GM23248 (cell line): ENCODE data around the gene PLA2G5. TPM values are rescaled to one million over a fixed set of nuclear protein-coding genes. Genes with fewer than 3 reads are reported as not detected.

ENCODE experiments used
- DNase-seq: peaks from one replicate; pipeline ENCODE4 v3.0.0-alpha.2; 2015
- H2AFZ ChIP-seq: fragments of 200-600 bp; sonication (generic); 2 replicates; pipeline ENCODE4 v1.6.1; 2016; ENCODE audit warnings: antibody characterized with exemption
- H3F3A ChIP-seq: fragments of 200-600 bp; sonication (generic); 2 replicates; pipeline ENCODE4 v1.6.1; 2016; ENCODE audit warnings: mild to moderate bottlenecking, antibody characterized with exemption, mixed run types; ENCODE audit not compliant: insufficient read depth
- H3K27ac ChIP-seq: fragments of 200-600 bp; sonication (generic); 2 replicates; pipeline ENCODE4 v1.5.1; 2016; ENCODE audit warnings: mild to moderate bottlenecking
- H3K27me3 ChIP-seq: fragments of 200-600 bp; sonication (generic); replicated peaks from 2 replicates; pipeline ENCODE4 v1.6.1; 2016; ENCODE audit warnings: mild to moderate bottlenecking; ENCODE audit not compliant: insufficient read depth
- H3K36me3 ChIP-seq: fragments of 200-600 bp; sonication (generic); 2 replicates; pipeline ENCODE4 v1.6.1; 2016; ENCODE audit warnings: low read depth, mild to moderate bottlenecking
- H3K4me1 ChIP-seq: fragments of 200-600 bp; sonication (generic); 2 replicates; pipeline ENCODE4 v1.6.1; 2016; ENCODE audit warnings: mild to moderate bottlenecking; ENCODE audit not compliant: insufficient read depth
- H3K4me2 ChIP-seq: fragments of 200-600 bp; sonication (generic); one replicate; pipeline ENCODE4 v1.6.1; 2016; ENCODE audit warnings: mild to moderate bottlenecking; ENCODE audit not compliant: unreplicated experiment
- H3K4me3 ChIP-seq: fragments of 200-600 bp; sonication (generic); 2 replicates; pipeline ENCODE4 v1.5.1; 2016; ENCODE audit warnings: mild to moderate bottlenecking
- H3K79me2 ChIP-seq: fragments of 200-600 bp; sonication (generic); 2 replicates; pipeline ENCODE4 v1.6.1; 2016; ENCODE audit warnings: mild to moderate bottlenecking; ENCODE audit not compliant: insufficient read depth
- H3K9ac ChIP-seq: fragments of 200-600 bp; sonication (generic); 2 replicates; pipeline ENCODE4 v1.6.1; 2016; ENCODE audit warnings: mild to moderate bottlenecking
- H3K9me2 ChIP-seq: fragments of 200-600 bp; sonication (generic); 2 replicates; pipeline ENCODE4 v1.6.1; 2016; ENCODE audit warnings: mixed run types, mild to moderate bottlenecking, moderate library complexity; ENCODE audit not compliant: insufficient read depth
- H3K9me3 ChIP-seq: fragments of 200-600 bp; sonication (generic); one replicate; pipeline ENCODE4 v1.6.1; 2017; ENCODE audit warnings: low read depth
- H4K20me1 ChIP-seq: fragments of 200-600 bp; sonication (generic); 2 replicates; pipeline ENCODE4 v1.6.0; 2016; ENCODE audit not compliant: insufficient read depth
- EZH2 ChIP-seq: fragments of 200-600 bp; sonication (generic); IDR thresholded peaks from 2 replicates; pipeline ENCODE4 v1.6.1; 2018; ENCODE audit warnings: antibody characterized with exemption, mild to moderate bottlenecking; ENCODE audit not compliant: insufficient read depth, poor library complexity, severe bottlenecking
- EZH2phosphoT487 ChIP-seq: fragments of 200-600 bp; sonication (generic); IDR thresholded peaks from 2 replicates; pipeline ENCODE4 v1.6.1; 2018; ENCODE audit warnings: antibody characterized with exemption, moderate library complexity, mild to moderate bottlenecking, low read depth; ENCODE audit not compliant: insufficient read depth
- WGBS, 2 experiments: methylation state at CpG; one replicate each; pipeline ENCODE4 v1.1.6; 2015 to 2017; ENCODE audit warnings: low lambda C conversion rate in 2 of 2, low coverage in 1 of 2; ENCODE audit errors: missing lambda C conversion rate in 2 of 2; 5-methylcytosine and 5-hydroxymethylcytosine counted together
- in situ Hi-C: fragments of 300-500 bp; cut with MboI; formaldehyde crosslinking; loops from 2 replicates; pipeline ENCODE4 v1.15.0; 2020
- polyA plus RNA-seq: library from polyadenylated mRNA; unstranded; fragments of >200 nt; fragmentation: Nextera tagmentation; extraction: Ambion mirVana; gene quantifications from 2 replicates; pipeline ENCODE4 v1.2.1, GENCODE V29; 2016
- total RNA-seq: library from RNA; depleted of rRNA; stranded (reverse); fragments of >200 nt; shearing (Covaris generic); gene quantifications from 2 replicates; pipeline ENCODE4 v1.2.3, GENCODE V29; 2014

Gene PLA2G5
- total and polyA plus RNA-seq, 2 experiments from 2014 or later: 0.16 TPM; not detected in 1

DNA sequence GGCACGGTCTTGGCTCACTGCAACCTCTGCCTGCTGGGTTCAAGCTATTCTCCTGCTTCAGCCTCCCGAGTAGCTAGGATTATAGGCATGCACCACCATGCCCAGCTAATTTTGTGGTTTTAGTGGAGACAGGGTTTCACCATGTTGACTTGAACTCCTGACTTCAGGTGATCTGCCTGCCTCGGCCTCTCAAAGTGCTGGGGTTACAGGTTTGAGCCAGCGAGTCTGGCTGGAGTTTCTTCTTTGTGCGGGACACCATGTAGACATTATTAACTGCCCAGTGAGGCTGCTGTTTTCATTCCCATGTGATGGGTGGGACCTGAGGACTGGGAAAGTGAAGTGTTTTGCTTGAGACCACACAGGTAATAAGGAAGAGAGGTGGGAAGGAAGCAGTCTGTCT lies 23.3 kb downstream of the PLA2G5 start:
- TF ChIP-seq EZH2phosphoT487 (no peak), EZH2 (no peak)

GRCh38 chr1:20093940-20094391 lies 24.0 kb downstream of the PLA2G5 start:
- Histone ChIP-seq H3K27ac (no peak overlapping the region), H3F3A (no peaks in the 10 kb centered on the region), H3K9ac (no peak overlapping the region), H3K36me3 (no peaks in the 10 kb centered on the region), H4K20me1 (no peaks in the 10 kb centered on the region), H2AFZ (peak overlapping the region; percentile 61), H3K9me3 (no peaks in the 10 kb centered on the region), H3K27me3 (0 out of 2 replicates have a peak, but pooled peaks cover 5% of the 10 kb centered on the region), H3K4me1 (no peaks in the 10 kb centered on the region), H3K4me3 (no peak overlapping the region), H3K79me2 (no peaks in the 10 kb centered on the region), H3K4me2 (no peak overlapping the region), H3K9me2 (no peaks in the 10 kb centered on the region)
- TF ChIP-seq EZH2phosphoT487 (no peak), EZH2 (no peak)
- DNase-seq: peak; percentile 65
- 31 to 41% methylated on average over 5 of the region's 5 CpGs for WGBS, 2 experiments
- in situ Hi-C loops: no loop called here

More for the DNA sequence above, 23.3 kb downstream of the PLA2G5 start:
- Histone ChIP-seq H3K4me2 (no peak overlapping the region), H3K9ac (no peak overlapping the region), H4K20me1 (no peaks in the 10 kb centered on the region), H2AFZ (peak overlapping the region; percentile 61; the same call in 1 of the 2 replicates), H3K79me2 (no peaks in the 10 kb centered on the region), H3K9me3 (no peaks in the 10 kb centered on the region), H3K4me3 (no peak overlapping the region), H3K4me1 (no peaks in the 10 kb centered on the region), H3K36me3 (no peaks in the 10 kb centered on the region), H3K9me2 (no peaks in the 10 kb centered on the region), H3K27me3 (0 out of 2 replicates have a peak, but pooled peaks cover 5% of the 10 kb centered on the region), H3K27ac (no peak overlapping the region), H3F3A (no peaks in the 10 kb centered on the region)
- no peak for DNase-seq
- in situ Hi-C loops: no loop called here
- 55 to 58% methylated on average over 5 of the region's 5 CpGs for WGBS, 2 experiments

DNA sequence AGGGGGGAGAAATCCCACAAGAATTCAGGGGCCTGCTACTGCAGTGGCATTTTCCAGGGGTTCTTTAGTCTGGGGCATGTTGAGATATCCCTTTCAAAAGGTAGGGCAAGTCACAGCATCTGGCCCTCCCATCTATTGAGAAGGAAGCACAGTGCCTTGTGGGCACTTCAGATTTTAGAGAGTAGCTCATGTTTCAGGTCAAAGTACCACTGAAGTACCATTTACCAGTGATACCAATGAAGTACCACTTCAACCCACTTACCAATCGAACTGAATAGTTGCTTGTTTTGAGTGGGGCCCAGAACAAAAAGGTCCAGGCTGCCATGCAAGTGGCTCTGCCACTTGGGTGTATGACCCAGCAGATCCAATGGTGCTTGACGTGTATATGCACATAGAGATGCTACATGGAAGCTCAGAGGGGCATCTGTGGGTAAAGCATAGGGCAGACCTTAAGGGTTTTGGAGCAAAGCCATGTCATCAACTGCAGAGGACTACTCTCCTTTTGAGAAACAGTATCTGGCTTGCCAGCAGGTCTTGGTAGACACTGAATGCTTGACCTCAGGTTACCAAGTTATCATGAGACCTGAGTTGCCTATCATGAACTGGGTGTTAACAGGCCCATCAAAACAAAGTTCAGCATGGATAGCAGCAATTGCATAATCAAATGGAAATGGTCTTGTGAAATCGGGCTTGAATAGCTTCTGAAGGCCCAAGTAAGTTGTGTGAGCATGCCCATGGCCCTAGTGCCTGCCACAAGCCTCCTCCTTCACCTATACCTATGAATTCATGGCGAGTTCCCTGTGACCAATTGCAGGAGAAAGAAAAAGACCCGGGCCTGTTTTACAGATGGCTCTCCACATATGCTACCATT lies 25.8 kb downstream of the PLA2G5 start:
- no peak for TF ChIP-seq EZH2phosphoT487
- TF ChIP-seq EZH2: no peak
- Histone ChIP-seq H3K4me2 (no peak overlapping the region), H2AFZ (no peak overlapping the region), H3K36me3 (no peaks in the 10 kb centered on the region), H3K9me2 (no peaks in the 10 kb centered on the region), H3K27ac (no peak overlapping the region), H3K79me2 (no peaks in the 10 kb centered on the region), H4K20me1 (no peaks in the 10 kb centered on the region), H3K4me1 (no peaks in the 10 kb centered on the region), H3K9ac (no peak overlapping the region), H3K9me3 (no peaks in the 10 kb centered on the region), H3F3A (no peaks in the 10 kb centered on the region), H3K27me3 (0 out of 2 replicates have a peak, but pooled peaks cover 5% of the 10 kb centered on the region), H3K4me3 (no peak overlapping the region)
- in situ Hi-C loops: no loop called here
- 38 to 42% methylated on average over 5 of the region's 5 CpGs for WGBS, 2 experiments
- DNase-seq: no peak

DNA sequence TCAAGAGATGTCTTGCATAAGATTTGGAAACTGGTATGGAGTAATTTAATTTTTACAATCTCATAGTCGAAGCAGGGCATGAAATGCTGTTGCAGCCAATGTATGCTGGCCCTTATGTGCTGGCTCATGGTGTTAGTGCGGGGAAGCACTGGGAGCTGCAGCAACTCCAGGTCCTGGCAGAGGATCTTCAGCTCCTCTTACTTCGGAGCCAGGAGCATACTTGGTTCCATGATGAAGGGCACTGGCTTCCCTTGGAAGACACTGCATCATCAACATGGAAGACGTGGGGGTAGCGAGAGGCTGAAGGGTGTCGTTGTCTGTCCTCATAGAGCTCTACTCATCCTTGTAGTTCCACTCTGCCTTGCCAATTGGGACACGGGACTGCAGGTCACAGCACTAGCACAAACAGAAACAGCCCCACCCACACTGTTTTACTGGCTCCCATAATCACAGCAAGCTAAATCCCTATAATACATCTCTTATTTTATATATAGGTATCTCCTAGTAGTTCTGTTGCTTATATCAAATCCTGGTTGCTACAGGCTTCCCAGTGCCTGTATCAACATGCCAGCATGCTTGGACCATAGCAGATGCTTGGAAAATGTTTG lies 26.9 kb downstream of the PLA2G5 start:
- H3K27ac ChIP-seq: no peak overlapping the region
- H2AFZ ChIP-seq: no peak overlapping the region
- H3K4me3 ChIP-seq: no peak overlapping the region
- no peaks in the 10 kb centered on the region for H3K4me1 ChIP-seq
- no peaks in the 10 kb centered on the region for H3K9me2 ChIP-seq
- no peak overlapping the region for H3K9ac ChIP-seq
- H3F3A ChIP-seq: no peaks in the 10 kb centered on the region
- in situ Hi-C loops: no loop called here
- no peaks in the 10 kb centered on the region for H3K9me3 ChIP-seq
- H3K27me3 ChIP-seq: 0 out of 2 replicates have a peak, but pooled peaks cover 5% of the 10 kb centered on the region
- H3K79me2 ChIP-seq: no peaks in the 10 kb centered on the region
- no peaks in the 10 kb centered on the region for H4K20me1 ChIP-seq
- TF ChIP-seq EZH2phosphoT487 (no peak), EZH2 (no peak)
- no peak overlapping the region for H3K4me2 ChIP-seq
- no peaks in the 10 kb centered on the region for H3K36me3 ChIP-seq
- no peak for DNase-seq
- 60 to 74% methylated on average over 7 of the region's 7 CpGs for WGBS, 2 experiments
